ENCODE results near the gene IHH.

IHH gene

GRCh38 chr2:219032051-219032745, 28.5 kb downstream of the IHH start:
- TF ChIP-seq, protein P1, sequence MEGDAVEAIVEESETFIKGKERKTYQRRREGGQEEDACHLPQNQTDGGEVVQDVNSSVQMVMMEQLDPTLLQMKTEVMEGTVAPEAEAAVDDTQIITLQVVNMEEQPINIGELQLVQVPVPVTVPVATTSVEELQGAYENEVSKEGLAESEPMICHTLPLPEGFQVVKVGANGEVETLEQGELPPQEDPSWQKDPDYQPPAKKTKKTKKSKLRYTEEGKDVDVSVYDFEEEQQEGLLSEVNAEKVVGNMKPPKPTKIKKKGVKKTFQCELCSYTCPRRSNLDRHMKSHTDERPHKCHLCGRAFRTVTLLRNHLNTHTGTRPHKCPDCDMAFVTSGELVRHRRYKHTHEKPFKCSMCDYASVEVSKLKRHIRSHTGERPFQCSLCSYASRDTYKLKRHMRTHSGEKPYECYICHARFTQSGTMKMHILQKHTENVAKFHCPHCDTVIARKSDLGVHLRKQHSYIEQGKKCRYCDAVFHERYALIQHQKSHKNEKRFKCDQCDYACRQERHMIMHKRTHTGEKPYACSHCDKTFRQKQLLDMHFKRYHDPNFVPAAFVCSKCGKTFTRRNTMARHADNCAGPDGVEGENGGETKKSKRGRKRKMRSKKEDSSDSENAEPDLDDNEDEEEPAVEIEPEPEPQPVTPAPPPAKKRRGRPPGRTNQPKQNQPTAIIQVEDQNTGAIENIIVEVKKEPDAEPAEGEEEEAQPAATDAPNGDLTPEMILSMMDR (IDR thresholded peaks at IDR 0.05; ENCODE audit: low read depth, low read length): no peak
- H3K4me3 ChIP-seq (replicated peaks in 1 of 2; ENCODE audit: low read depth in 2 of 2, low read length in 2 of 2): no peak overlapping the region
- no peak for DNase-seq (ENCODE audit: low read depth in 2 of 2)

GRCh38 chr2:219031005-219031738, 29.5 kb downstream of the IHH start:
- DNase-seq (ENCODE audit: low read depth in 2 of 2): no peak
- TF ChIP-seq, protein P1 (IDR thresholded peaks at IDR 0.05; ENCODE audit: low read depth, low read length): no peak
- no peak overlapping the region for H3K4me3 ChIP-seq (replicated peaks in 1 of 2; ENCODE audit: low read depth in 2 of 2, low read length in 2 of 2)

GRCh38 chr2:219030177-219030940, 30.4 kb downstream of the IHH start:
- TF ChIP-seq, protein P1 (IDR thresholded peaks at IDR 0.05; ENCODE audit: low read depth, low read length): no peak
- DNase-seq (ENCODE audit: low read depth in 2 of 2): no peak
- H3K4me3 ChIP-seq (replicated peaks in 1 of 2; ENCODE audit: low read depth in 2 of 2, low read length in 2 of 2): no peak overlapping the region

DNA sequence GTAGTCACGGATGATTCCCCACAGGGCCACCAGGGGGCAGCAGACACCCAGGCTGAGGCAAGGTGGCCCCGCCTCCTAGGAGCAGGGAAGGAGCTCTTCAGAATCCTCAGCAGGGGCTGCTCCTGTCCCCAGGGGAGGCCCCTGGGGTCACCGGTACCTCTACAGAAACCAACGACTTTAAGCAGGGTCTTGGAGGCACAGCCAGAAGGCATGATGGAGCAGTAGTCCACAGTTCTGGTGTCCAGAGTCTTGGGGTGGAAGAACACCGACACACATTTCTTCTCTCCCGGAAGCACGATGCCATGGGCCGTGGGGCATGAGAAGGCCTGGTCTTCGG, 30.9 kb downstream of the IHH start:
- H3K4me3 ChIP-seq (replicated peaks in 1 of 2; ENCODE audit: low read depth in 2 of 2, low read length in 2 of 2): no peak overlapping the region
- DNase-seq (ENCODE audit: low read depth in 2 of 2): peak; percentile 80 to 82
- TF ChIP-seq, protein P1 (IDR thresholded peaks at IDR 0.05; ENCODE audit: low read depth, low read length): peak; percentile 96

DNA sequence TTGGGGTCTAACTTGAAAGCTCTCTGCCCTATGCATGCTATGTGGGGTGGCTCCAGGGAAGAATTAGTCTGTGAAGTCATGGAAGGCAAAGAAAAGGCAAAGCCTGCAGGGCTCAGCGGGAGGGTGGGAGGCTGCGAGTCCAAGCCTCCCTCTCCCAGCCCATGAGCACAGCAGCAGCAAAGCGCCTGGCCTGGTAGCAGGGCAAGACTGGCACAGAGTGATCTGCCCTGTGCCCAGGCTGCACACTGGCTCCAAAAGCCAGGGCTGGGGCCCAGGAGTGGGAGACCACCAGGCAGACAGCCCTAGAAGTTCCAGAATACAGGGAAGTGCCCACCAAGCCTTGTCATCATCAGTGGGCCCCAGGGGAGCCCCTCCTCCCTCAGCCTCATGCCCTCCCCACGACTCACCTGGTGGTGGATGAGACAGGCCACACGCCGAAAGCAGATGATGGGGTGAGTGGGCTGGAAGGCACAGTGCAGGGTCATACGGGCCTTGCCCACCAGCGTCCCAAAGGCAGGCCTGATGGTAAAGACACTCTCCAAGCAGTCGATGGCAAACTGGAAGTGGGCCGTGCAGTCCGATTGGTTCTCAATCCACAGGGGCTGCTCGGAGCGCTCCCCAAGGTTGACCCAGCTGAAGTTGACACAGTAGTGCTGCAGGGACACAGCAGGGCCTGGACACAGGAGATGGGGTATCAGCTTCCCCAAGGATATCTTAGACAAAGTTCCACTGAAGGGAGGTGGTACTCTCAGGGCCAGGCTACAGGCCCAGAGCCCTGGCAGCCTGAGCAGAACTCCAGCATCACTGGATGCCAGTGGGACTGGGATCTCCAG, 31.5 kb downstream of the IHH start:
- no peak overlapping the region for H3K4me3 ChIP-seq (replicated peaks in 1 of 2; ENCODE audit: low read depth in 2 of 2, low read length in 2 of 2)
- DNase-seq (ENCODE audit: low read depth in 2 of 2): no peak
- TF ChIP-seq, protein P1 (IDR thresholded peaks at IDR 0.05; ENCODE audit: low read depth, low read length): no peak

GRCh38 chr2:219028141-219028540, 32.6 kb downstream of the IHH start:
- TF ChIP-seq, protein P1 (IDR thresholded peaks at IDR 0.05; ENCODE audit: low read depth, low read length): no peak
- no peak for DNase-seq (ENCODE audit: low read depth in 2 of 2)

More at GRCh38 chr2:219028141-219028540, 32.6 kb downstream of the IHH start:
- H3K4me3 ChIP-seq (replicated peaks in 1 of 2; ENCODE audit: low read depth in 2 of 2, low read length in 2 of 2): no peak overlapping the region

Measured in cardiac fibroblast (primary cell).